Panc1 (cell line): ENCODE data around the gene COPS4.

Source experiments
- CTCF ChIP-seq: fragments of 450-650 bp; IDR thresholded peaks from 2 replicates; pipeline ENCODE4 v1.5.1; 2017; ENCODE audit warnings: mild to moderate bottlenecking
- POLR2AphosphoS5 ChIP-seq: IDR thresholded peaks from 2 replicates; pipeline ENCODE4 v1.6.1; 2012; ENCODE audit warnings: mild to moderate bottlenecking, low read depth, low read length, moderate library complexity
- SIN3A ChIP-seq: IDR thresholded peaks from 2 replicates; pipeline ENCODE4 v1.6.1; 2012; ENCODE audit warnings: low read depth, mild to moderate bottlenecking, low read length, moderate library complexity, borderline replicate concordance; ENCODE audit not compliant: insufficient read depth

- no peak for TF ChIP-seq CTCF
- TF ChIP-seq POLR2AphosphoS5, result no peak
- TF ChIP-seq SIN3A, result no peak
Measured at GRCh38 chr4:83118869-83119268, 83.9 kb downstream of the COPS4 start.
